Neural cell (in vitro differentiated cells): ENCODE data around the gene CP. TPM values are rescaled to one million over a fixed set of nuclear protein-coding genes. Genes with fewer than 3 reads are reported as not detected.

Experiments
- H2AFZ ChIP-seq: fragments of 200-600, 300-800 bp; sonication (generic), shearing (Covaris generic); 2 replicates; pipeline ENCODE4 v1.6.0; 2014; ENCODE audit warnings: low read depth, mild to moderate bottlenecking, antibody characterized with exemption, low read length, moderate library complexity
- H3F3A ChIP-seq: fragments of 200-600 bp; shearing (Covaris generic); 2 replicates; pipeline ENCODE4 v1.6.1; 2016; ENCODE audit warnings: mild to moderate bottlenecking, moderate library complexity, mixed read lengths, antibody characterized with exemption, low read length; ENCODE audit not compliant: insufficient read depth, poor library complexity, severe bottlenecking
- H3K27ac ChIP-seq: fragments of 200-600, 300-800 bp; sonication (generic), shearing (Covaris generic); 2 replicates; pipeline ENCODE4 v1.5.1; 2014; ENCODE audit warnings: mild to moderate bottlenecking, low read length, moderate library complexity
- H3K27me3 ChIP-seq: fragments of 300-800, 200-600 bp; sonication (generic), shearing (Covaris generic); 2 replicates; pipeline ENCODE4 v1.6.0; 2014; ENCODE audit warnings: mild to moderate bottlenecking, low read depth, low read length, moderate library complexity; ENCODE audit not compliant: insufficient read depth
- H3K36me3 ChIP-seq: fragments of 300-800, 200-600 bp; sonication (generic), shearing (Covaris generic); 2 replicates; pipeline ENCODE4 v1.5.1; 2014; ENCODE audit warnings: mild to moderate bottlenecking, antibody characterized with exemption, low read length, moderate library complexity; ENCODE audit not compliant: insufficient read depth
- H3K4me2 ChIP-seq: fragments of 300-800, 200-600 bp; sonication (generic), shearing (Covaris generic); 2 replicates; pipeline ENCODE4 v1.6.0; 2014; ENCODE audit warnings: mild to moderate bottlenecking, low read length
- H3K4me3 ChIP-seq: fragments of 300-800, 200-600 bp; sonication (generic), shearing (Covaris generic); 2 replicates; pipeline ENCODE4 v1.5.1; 2014; ENCODE audit warnings: mild to moderate bottlenecking, low read length, moderate library complexity
- H3K79me2 ChIP-seq: fragments of 200-600 bp; shearing (Covaris generic); replicated peaks from 2 replicates; pipeline ENCODE4 v1.6.0; 2014; ENCODE audit warnings: mild to moderate bottlenecking, low read length, moderate library complexity; ENCODE audit not compliant: insufficient read depth
- H3K9ac ChIP-seq: fragments of 300-800, 200-600 bp; sonication (generic), shearing (Covaris generic); 2 replicates; pipeline ENCODE4 v1.6.1; 2016; ENCODE audit warnings: mild to moderate bottlenecking, low read length, mixed read lengths
- H3K9me2 ChIP-seq: fragments of 200-600 bp; shearing (Covaris generic); 2 replicates; pipeline ENCODE4 v1.6.1; 2016; ENCODE audit warnings: mild to moderate bottlenecking, low read length, mixed read lengths; ENCODE audit not compliant: insufficient read depth
- H3K9me3 ChIP-seq: fragments of 200-600, 300-800 bp; sonication (generic), shearing (Covaris generic); 2 replicates; pipeline ENCODE4 v1.6.1; 2016; ENCODE audit warnings: mild to moderate bottlenecking, mixed run types, low read length, moderate library complexity, mixed read lengths
- H4K20me1 ChIP-seq: fragments of 200-600 bp; shearing (Covaris generic); 2 replicates; pipeline ENCODE4 v1.6.1; 2016; ENCODE audit warnings: mild to moderate bottlenecking, mixed run types; ENCODE audit not compliant: insufficient read depth
- CTCF ChIP-seq: fragments of 450-650 bp; IDR thresholded peaks from 2 replicates; pipeline ENCODE4 v1.5.1; 2014; ENCODE audit warnings: antibody characterized with exemption, mild to moderate bottlenecking, moderate library complexity; ENCODE audit not compliant: poor library complexity, severe bottlenecking
- EP300 ChIP-seq: fragments of 450-650 bp; conservative IDR thresholded peaks from 2 replicates; pipeline ENCODE4 v1.6.1; 2014; ENCODE audit warnings: antibody characterized with exemption, mild to moderate bottlenecking, moderate library complexity; ENCODE audit not compliant: poor library complexity, severe bottlenecking
- EZH2 ChIP-seq: fragments of 200-600, 300-800 bp; shearing (Covaris generic), sonication (generic); IDR thresholded peaks from 2 replicates; pipeline ENCODE4 v1.6.1; 2014; ENCODE audit warnings: antibody characterized with exemption, low read length, borderline replicate concordance, mild to moderate bottlenecking; ENCODE audit not compliant: insufficient read depth, poor library complexity, severe bottlenecking
- MXI1 ChIP-seq: fragments of 450-650 bp; conservative IDR thresholded peaks from 2 replicates; pipeline ENCODE4 v1.6.1; 2014; ENCODE audit warnings: antibody characterized with exemption, mild to moderate bottlenecking; ENCODE audit not compliant: poor library complexity, severe bottlenecking
- POLR2AphosphoS5 ChIP-seq: IDR thresholded peaks from 2 replicates; pipeline ENCODE4 v1.6.1; 2012
- RAD21 ChIP-seq: fragments of 450-650 bp; conservative IDR thresholded peaks from 2 replicates; pipeline ENCODE4 v1.6.1; 2014; ENCODE audit warnings: antibody characterized with exemption, mild to moderate bottlenecking, moderate library complexity
- REST ChIP-seq: IDR thresholded peaks from 2 replicates; pipeline ENCODE4 v1.6.1; 2012; ENCODE audit warnings: borderline replicate concordance
- SMC3 ChIP-seq: fragments of 450-650 bp; conservative IDR thresholded peaks from 2 replicates; pipeline ENCODE4 v1.6.1; 2014; ENCODE audit warnings: antibody characterized with exemption, mild to moderate bottlenecking, moderate library complexity; ENCODE audit not compliant: poor library complexity
- TAF1 ChIP-seq: IDR thresholded peaks from 2 replicates; pipeline ENCODE4 v1.6.1; 2012; ENCODE audit warnings: low read depth
- polyA plus RNA-seq: library from polyadenylated mRNA; depleted of rRNA; stranded (reverse); fragments of >200 nt; gene quantifications from 2 replicates; pipeline ENCODE4 v1.2.3, GENCODE V29; 2014

The CP gene
- polyA plus RNA-seq, 1 donor from 2014 or later = not detected

GRCh38 chr3:149247929-149248691, 26.5 kb upstream of the CP start:
- TF ChIP-seq CTCF = no peak
- TF ChIP-seq MXI1 = no peak
- TF ChIP-seq EZH2 = no peak
- no peak for TF ChIP-seq SMC3
- no peak for TF ChIP-seq RAD21
- no peak for TF ChIP-seq TAF1
- TF ChIP-seq REST = no peak
- no peak for TF ChIP-seq EP300
- TF ChIP-seq POLR2AphosphoS5 = no peak
- no peaks in the 10 kb centered on the region for H3K79me2 ChIP-seq
- no peaks in the 10 kb centered on the region for H3K9me3 ChIP-seq
- H3K27me3 ChIP-seq = no peaks in the 10 kb centered on the region
- H3F3A ChIP-seq = no peaks in the 10 kb centered on the region
- H3K27ac ChIP-seq = no peak overlapping the region
- H2AFZ ChIP-seq = no peak overlapping the region
- H4K20me1 ChIP-seq = no peaks in the 10 kb centered on the region
- no peak overlapping the region for H3K4me2 ChIP-seq
- H3K9me2 ChIP-seq = no peaks in the 10 kb centered on the region
- H3K36me3 ChIP-seq = no peaks in the 10 kb centered on the region
- H3K4me3 ChIP-seq = no peak overlapping the region
- H3K9ac ChIP-seq = no peak overlapping the region

- H3K27me3 ChIP-seq = no peaks in the 10 kb centered on the region
- no peak overlapping the region for H3K9ac ChIP-seq
- no peaks in the 10 kb centered on the region for H4K20me1 ChIP-seq
- no peak overlapping the region for H3K4me3 ChIP-seq
- no peak overlapping the region for H2AFZ ChIP-seq
- H3K4me2 ChIP-seq = no peak overlapping the region
- H3F3A ChIP-seq = no peaks in the 10 kb centered on the region
- TF ChIP-seq POLR2AphosphoS5 (no peak), REST (no peak), TAF1 (no peak), SMC3 (no peak), EZH2 (no peak), EP300 (no peak), RAD21 (no peak), CTCF (no peak), MXI1 (no peak)
- no peaks in the 10 kb centered on the region for H3K9me2 ChIP-seq
- H3K9me3 ChIP-seq = no peaks in the 10 kb centered on the region
- no peak overlapping the region for H3K27ac ChIP-seq
- H3K79me2 ChIP-seq = no peaks in the 10 kb centered on the region
- no peaks in the 10 kb centered on the region for H3K36me3 ChIP-seq
Measured at GRCh38 chr3:149247008-149247710, 25.5 kb upstream of the CP start.
